HepG2 (cell line): ENCODE results near the gene LTB4R. TPM values are rescaled to one million over a fixed set of nuclear protein-coding genes. Genes with fewer than 3 reads are reported as not detected.

Source experiments
- CAMTA2 ChIP-seq: sonication (generic); formaldehyde crosslinking; IDR thresholded peaks from 2 replicates; pipeline ENCODE4 v1.4.0; 2020; ENCODE audit warnings: mild to moderate bottlenecking, missing genetic modification reagents, borderline replicate concordance
- FIP1L1 ChIP-seq: fragments of 200-400 bp; formaldehyde crosslinking; IDR thresholded peaks from 2 replicates; pipeline ENCODE4 v1.6.1; 2018; ENCODE audit warnings: low read depth, mild to moderate bottlenecking, low read length, moderate library complexity, borderline replicate concordance; ENCODE audit not compliant: insufficient read depth
- FOXA3 ChIP-seq: IDR thresholded peaks from 2 replicates; pipeline ENCODE4 v1.6.1; 2016; ENCODE audit warnings: missing genetic modification reagents, missing compliant biosample characterization
- FOXO1 ChIP-seq: sonication (generic); formaldehyde crosslinking; IDR thresholded peaks from 2 replicates; pipeline ENCODE4 v1.4.0; 2020; ENCODE audit warnings: missing genetic modification reagents
- GFI1 ChIP-seq: sonication (generic); formaldehyde crosslinking; IDR thresholded peaks from 2 replicates; pipeline ENCODE4 v1.5.0; 2020; ENCODE audit warnings: missing genetic modification reagents, mild to moderate bottlenecking, borderline replicate concordance
- MIER3 ChIP-seq: IDR thresholded peaks from 2 replicates; pipeline ENCODE4 v1.6.1; 2016; ENCODE audit warnings: missing compliant biosample characterization, borderline replicate concordance
- NFIC ChIP-seq: IDR thresholded peaks from 2 replicates; pipeline ENCODE4 v1.6.1; 2012; ENCODE audit warnings: mild to moderate bottlenecking, low read length, inconsistent platforms
- PRPF4 ChIP-seq: fragments of 200-400 bp; formaldehyde crosslinking; IDR thresholded peaks from 2 replicates; pipeline ENCODE4 v1.6.1; 2016; ENCODE audit warnings: low read length, low read depth; ENCODE audit not compliant: poor library complexity, severe bottlenecking
- RARA ChIP-seq: IDR thresholded peaks from 2 replicates; pipeline ENCODE4 v1.6.1; 2016; ENCODE audit warnings: missing genetic modification reagents, missing compliant biosample characterization
- ZFP82 ChIP-seq: sonication (generic); formaldehyde crosslinking; IDR thresholded peaks from 2 replicates; pipeline ENCODE4 v1.5.1; 2020; ENCODE audit warnings: mild to moderate bottlenecking, missing genetic modification reagents, borderline replicate concordance
- ZFY ChIP-seq: sonication (generic); formaldehyde crosslinking; IDR thresholded peaks from 2 replicates; pipeline ENCODE4 v1.4.0; 2020; ENCODE audit warnings: missing genetic modification reagents
- ZNF326 ChIP-seq: sonication (generic); formaldehyde crosslinking; IDR thresholded peaks from 2 replicates; pipeline ENCODE4 v1.4.0; 2020; ENCODE audit warnings: missing genetic modification reagents, borderline replicate concordance
- ZNF570 ChIP-seq: sonication (generic); formaldehyde crosslinking; IDR thresholded peaks from 2 replicates; pipeline ENCODE4 v1.4.0; 2020; ENCODE audit warnings: mild to moderate bottlenecking, missing genetic modification reagents, borderline replicate concordance
- polyA plus RNA-seq, 8 experiments: library from polyadenylated mRNA; depleted of rRNA in 3 of 8; stranded (reverse) in 7 of 8; unstranded in 1 of 8; fragments of >200 nt; fragmentation: Illumina TruSeq in 4 of 8; extraction: Trizol in 4 of 8; gene quantifications; 2 replicates each; pipeline versions ENCODE4 v1.2.1 to v1.2.3, GENCODE V29; 2011 to 2016; ENCODE audit warnings: low read depth in 4 of 8, missing spikeins in 1 of 8, mixed read lengths in 1 of 8; ENCODE audit not compliant: insufficient read depth in 1 of 8
- total RNA-seq, 5 experiments: library from RNA; depleted of rRNA; stranded (reverse); fragments of >200 nt; fragmentation: Illumina TruSeq; extraction: Trizol; gene quantifications; 2 replicates each; pipeline ENCODE4 v1.2.3, GENCODE V29; 2016; ENCODE audit warnings: low read depth in 1 of 5
- TF ChIP-seq, protein P1 (sequence below): sonication (generic); formaldehyde crosslinking; IDR thresholded peaks from 2 replicates; pipeline ENCODE4 v1.4.0; 2020; ENCODE audit warnings: low read depth, missing genetic modification reagents
- TF ChIP-seq, protein P2 (sequence below): IDR thresholded peaks from 2 replicates; pipeline ENCODE4 v1.6.1; 2012; ENCODE audit warnings: low read depth, low read length, improper control_type of control experiment
- TF ChIP-seq, protein P3 (sequence below): sonication (generic); formaldehyde crosslinking; IDR thresholded peaks from 2 replicates; pipeline ENCODE4 v1.8.1; 2023; ENCODE audit warnings: mild to moderate bottlenecking, missing genetic modification reagents, borderline replicate concordance
- TF ChIP-seq, protein P4 (sequence below): sonication (generic); formaldehyde crosslinking; IDR thresholded peaks from 2 replicates; pipeline ENCODE4 v1.8.1; 2022; ENCODE audit warnings: mild to moderate bottlenecking, missing genetic modification reagents
- TF ChIP-seq, protein P5 (sequence below): sonication (generic); formaldehyde crosslinking; conservative IDR thresholded peaks from 2 replicates; pipeline ENCODE4 v1.4.0; 2020; ENCODE audit warnings: mild to moderate bottlenecking, missing genetic modification reagents, moderate library complexity

Gene LTB4R
- total and polyA plus RNA-seq, 2 of the 13 experiments (the other 11 are each of a cell fraction or from before 2014, with no cell fraction given) = 3.2 to 8.2 TPM

DNA sequence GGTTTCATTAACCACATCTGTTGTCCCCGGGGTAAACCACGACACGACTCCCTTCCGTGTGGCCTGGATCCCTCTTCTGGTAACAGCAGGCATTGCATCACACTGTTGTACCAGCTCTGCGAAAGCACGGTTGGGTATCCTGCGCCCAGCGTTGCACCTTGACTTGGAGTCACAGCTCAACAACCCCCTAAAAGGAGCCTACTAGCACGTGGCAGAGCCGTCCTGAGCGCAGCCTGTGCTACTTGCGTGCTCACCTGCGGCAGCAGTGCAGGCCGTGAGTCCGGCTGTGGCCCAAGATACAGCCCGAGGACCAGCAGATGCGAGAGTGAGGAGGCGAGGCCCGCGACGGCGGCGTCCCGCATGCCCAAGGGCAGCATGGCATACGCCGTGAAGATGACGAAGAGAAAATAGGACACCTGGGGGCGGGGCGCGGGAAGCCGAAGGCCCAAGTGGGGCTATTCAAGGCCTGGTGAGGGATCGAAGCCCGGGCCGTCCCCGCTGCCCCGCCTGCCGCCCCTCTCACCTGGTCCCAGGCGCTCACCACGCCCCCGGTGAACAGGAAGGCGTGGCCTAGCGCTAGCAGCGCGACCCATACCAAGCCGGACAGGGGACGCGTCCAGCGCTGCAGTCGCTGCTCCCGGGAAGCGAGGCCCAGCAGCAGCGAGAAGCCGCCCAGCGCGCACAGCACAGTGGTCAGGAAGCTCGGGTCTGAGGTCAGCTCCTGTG lies 21.1 kb downstream of the LTB4R start (continued):
- TF ChIP-seq, protein P1, sequence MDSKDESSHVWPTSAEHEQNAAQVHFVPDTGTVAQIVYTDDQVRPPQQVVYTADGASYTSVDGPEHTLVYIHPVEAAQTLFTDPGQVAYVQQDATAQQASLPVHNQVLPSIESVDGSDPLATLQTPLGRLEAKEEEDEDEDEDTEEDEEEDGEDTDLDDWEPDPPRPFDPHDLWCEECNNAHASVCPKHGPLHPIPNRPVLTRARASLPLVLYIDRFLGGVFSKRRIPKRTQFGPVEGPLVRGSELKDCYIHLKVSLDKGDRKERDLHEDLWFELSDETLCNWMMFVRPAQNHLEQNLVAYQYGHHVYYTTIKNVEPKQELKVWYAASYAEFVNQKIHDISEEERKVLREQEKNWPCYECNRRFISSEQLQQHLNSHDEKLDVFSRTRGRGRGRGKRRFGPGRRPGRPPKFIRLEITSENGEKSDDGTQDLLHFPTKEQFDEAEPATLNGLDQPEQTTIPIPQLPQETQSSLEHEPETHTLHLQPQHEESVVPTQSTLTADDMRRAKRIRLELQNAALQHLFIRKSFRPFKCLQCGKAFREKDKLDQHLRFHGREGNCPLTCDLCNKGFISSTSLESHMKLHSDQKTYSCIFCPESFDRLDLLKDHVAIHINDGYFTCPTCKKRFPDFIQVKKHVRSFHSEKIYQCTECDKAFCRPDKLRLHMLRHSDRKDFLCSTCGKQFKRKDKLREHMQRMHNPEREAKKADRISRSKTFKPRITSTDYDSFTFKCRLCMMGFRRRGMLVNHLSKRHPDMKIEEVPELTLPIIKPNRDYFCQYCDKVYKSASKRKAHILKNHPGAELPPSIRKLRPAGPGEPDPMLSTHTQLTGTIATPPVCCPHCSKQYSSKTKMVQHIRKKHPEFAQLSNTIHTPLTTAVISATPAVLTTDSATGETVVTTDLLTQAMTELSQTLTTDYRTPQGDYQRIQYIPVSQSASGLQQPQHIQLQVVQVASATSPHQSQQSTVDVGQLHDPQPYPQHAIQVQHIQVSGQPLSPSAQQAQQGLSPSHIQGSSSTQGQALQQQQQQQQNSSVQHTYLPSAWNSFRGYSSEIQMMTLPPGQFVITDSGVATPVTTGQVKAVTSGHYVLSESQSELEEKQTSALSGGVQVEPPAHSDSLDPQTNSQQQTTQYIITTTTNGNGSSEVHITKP (CRISPR knock-in tag) = 0 out of 2 replicates have a peak, but pooled peaks have one; percentile 76
- TF ChIP-seq FIP1L1 = no peak
- TF ChIP-seq PRPF4 = no peak
- TF ChIP-seq FOXO1 (CRISPR knock-in tag) = peak; percentile 86
- TF ChIP-seq, protein P2, sequence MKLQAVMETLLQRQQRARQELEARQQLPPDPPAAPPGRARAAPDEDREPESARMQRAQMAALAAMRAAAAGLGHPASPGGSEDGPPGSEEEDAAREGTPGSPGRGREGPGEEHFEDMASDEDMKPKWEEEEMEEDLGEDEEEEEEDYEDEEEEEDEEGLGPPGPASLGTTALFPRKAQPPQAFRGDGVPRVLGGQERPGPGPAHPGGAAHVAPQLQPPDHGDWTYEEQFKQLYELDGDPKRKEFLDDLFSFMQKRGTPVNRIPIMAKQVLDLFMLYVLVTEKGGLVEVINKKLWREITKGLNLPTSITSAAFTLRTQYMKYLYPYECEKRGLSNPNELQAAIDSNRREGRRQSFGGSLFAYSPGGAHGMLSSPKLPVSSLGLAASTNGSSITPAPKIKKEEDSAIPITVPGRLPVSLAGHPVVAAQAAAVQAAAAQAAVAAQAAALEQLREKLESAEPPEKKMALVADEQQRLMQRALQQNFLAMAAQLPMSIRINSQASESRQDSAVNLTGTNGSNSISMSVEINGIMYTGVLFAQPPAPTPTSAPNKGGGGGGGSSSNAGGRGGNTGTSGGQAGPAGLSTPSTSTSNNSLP = no peak
- TF ChIP-seq ZNF326 = no peak; the same call in 1 of the 2 replicates
- TF ChIP-seq RARA (CRISPR knock-in tag) = peak; percentile 46; the same call in 1 of the 2 replicates
- no peak for TF ChIP-seq NFIC
- TF ChIP-seq ZFP82 (CRISPR knock-in tag) = 0 out of 2 replicates have a peak, but pooled peaks have one; percentile 66
- no peak; the same call in 1 of the 2 replicates for TF ChIP-seq GFI1 (CRISPR knock-in tag)
- TF ChIP-seq, protein P3, sequence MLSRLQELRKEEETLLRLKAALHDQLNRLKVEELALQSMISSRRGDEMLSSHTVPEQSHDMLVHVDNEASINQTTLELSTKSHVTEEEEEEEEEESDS = no peak
- TF ChIP-seq FOXA3 (CRISPR knock-in tag) = peak; percentile 57; the same call in 1 of the 2 replicates
- peak; percentile 82; the same call in 1 of the 2 replicates for TF ChIP-seq ZNF570 (CRISPR knock-in tag)
- TF ChIP-seq, protein P4, sequence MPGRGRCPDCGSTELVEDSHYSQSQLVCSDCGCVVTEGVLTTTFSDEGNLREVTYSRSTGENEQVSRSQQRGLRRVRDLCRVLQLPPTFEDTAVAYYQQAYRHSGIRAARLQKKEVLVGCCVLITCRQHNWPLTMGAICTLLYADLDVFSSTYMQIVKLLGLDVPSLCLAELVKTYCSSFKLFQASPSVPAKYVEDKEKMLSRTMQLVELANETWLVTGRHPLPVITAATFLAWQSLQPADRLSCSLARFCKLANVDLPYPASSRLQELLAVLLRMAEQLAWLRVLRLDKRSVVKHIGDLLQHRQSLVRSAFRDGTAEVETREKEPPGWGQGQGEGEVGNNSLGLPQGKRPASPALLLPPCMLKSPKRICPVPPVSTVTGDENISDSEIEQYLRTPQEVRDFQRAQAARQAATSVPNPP (CRISPR knock-in tag) = no peak
- peak; percentile 91 for TF ChIP-seq CAMTA2 (CRISPR knock-in tag)
- peak; percentile 48; the same call in 1 of the 2 replicates for TF ChIP-seq MIER3
- TF ChIP-seq, protein P5, sequence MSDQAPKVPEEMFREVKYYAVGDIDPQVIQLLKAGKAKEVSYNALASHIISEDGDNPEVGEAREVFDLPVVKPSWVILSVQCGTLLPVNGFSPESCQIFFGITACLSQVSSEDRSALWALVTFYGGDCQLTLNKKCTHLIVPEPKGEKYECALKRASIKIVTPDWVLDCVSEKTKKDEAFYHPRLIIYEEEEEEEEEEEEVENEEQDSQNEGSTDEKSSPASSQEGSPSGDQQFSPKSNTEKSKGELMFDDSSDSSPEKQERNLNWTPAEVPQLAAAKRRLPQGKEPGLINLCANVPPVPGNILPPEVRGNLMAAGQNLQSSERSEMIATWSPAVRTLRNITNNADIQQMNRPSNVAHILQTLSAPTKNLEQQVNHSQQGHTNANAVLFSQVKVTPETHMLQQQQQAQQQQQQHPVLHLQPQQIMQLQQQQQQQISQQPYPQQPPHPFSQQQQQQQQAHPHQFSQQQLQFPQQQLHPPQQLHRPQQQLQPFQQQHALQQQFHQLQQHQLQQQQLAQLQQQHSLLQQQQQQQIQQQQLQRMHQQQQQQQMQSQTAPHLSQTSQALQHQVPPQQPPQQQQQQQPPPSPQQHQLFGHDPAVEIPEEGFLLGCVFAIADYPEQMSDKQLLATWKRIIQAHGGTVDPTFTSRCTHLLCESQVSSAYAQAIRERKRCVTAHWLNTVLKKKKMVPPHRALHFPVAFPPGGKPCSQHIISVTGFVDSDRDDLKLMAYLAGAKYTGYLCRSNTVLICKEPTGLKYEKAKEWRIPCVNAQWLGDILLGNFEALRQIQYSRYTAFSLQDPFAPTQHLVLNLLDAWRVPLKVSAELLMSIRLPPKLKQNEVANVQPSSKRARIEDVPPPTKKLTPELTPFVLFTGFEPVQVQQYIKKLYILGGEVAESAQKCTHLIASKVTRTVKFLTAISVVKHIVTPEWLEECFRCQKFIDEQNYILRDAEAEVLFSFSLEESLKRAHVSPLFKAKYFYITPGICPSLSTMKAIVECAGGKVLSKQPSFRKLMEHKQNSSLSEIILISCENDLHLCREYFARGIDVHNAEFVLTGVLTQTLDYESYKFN (CRISPR knock-in tag) = peak; percentile 55
- TF ChIP-seq ZFY (CRISPR knock-in tag) = peak; percentile 78
